ENCODE data around the gene KLC4. TPM values are rescaled to one million over a fixed set of nuclear protein-coding genes. Genes with fewer than 3 reads are reported as not detected.

The KLC4 gene
- total RNA-seq, 1 donor from 2014 or later = 12.6 TPM

DNA sequence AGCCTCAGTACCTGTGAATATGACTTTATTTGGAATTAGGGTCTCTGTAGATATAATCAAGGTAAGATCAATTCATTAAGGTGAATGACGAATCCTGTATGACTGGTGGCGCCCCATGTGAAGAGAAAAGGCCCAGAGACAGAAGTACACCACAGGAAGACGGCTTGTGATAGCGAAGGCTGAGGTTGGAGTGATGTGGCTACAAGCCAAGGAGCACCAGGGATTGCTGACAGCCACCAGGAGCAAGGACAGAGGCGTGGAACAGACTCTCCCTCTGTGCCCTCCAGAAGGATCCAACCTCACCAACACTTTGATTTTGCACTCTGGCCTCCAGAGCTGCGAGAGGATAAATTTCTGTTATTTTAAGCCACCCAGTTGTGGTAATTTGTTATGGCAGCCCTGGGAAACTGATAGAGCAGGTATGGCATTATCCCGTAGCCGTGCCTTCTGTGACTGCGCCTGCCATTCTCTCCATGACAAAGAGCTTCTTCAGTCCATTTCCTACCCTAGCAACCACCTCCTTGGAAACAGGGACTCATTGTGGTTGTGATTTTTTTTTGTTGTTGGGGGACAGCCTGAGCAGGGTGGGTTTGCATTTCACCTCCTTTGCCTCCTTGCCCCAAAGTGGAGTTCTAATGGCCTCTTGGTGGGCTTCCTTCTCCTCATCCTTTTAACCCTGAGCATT, 46.2 kb downstream of the KLC4 start:
- peaks cover 22% of the 10 kb centered on the region for H4K20me1 ChIP-seq (ENCODE audit: low read depth)
- H3K9ac ChIP-seq = no peak overlapping the region
- Mint-ChIP-seq H3K4me1 (peaks cover 31% of the 10 kb centered on the region), H3K27me3 (ENCODE audit: insufficient read depth, low read depth) (peaks cover 1% of the 10 kb centered on the region), H3K4me3 (peak overlapping the region; percentile 34), H3K36me3 (peaks cover 7% of the 10 kb centered on the region), H3K27ac (peak overlapping the region; percentile 94), H3K9me3 (no peaks in the 10 kb centered on the region)
- H3K36me3 ChIP-seq = no peaks in the 10 kb centered on the region
- TF ChIP-seq EZH2phosphoT487 (IDR thresholded peaks at IDR 0.05) = no peak
- TF ChIP-seq, protein P1, sequence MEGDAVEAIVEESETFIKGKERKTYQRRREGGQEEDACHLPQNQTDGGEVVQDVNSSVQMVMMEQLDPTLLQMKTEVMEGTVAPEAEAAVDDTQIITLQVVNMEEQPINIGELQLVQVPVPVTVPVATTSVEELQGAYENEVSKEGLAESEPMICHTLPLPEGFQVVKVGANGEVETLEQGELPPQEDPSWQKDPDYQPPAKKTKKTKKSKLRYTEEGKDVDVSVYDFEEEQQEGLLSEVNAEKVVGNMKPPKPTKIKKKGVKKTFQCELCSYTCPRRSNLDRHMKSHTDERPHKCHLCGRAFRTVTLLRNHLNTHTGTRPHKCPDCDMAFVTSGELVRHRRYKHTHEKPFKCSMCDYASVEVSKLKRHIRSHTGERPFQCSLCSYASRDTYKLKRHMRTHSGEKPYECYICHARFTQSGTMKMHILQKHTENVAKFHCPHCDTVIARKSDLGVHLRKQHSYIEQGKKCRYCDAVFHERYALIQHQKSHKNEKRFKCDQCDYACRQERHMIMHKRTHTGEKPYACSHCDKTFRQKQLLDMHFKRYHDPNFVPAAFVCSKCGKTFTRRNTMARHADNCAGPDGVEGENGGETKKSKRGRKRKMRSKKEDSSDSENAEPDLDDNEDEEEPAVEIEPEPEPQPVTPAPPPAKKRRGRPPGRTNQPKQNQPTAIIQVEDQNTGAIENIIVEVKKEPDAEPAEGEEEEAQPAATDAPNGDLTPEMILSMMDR (IDR thresholded peaks at IDR 0.05) = no peak
- no peak for TF ChIP-seq EZH2 (IDR thresholded peaks at IDR 0.05)
- peak overlapping the region; percentile 24 for H3K27ac ChIP-seq
- no peaks in the 10 kb centered on the region for H3K27me3 ChIP-seq
- H2AFZ ChIP-seq (replicated peaks) = no peak overlapping the region
- no peak overlapping the region for H3K4me2 ChIP-seq
- H3K9me3 ChIP-seq (ENCODE audit: low read depth) = no peaks in the 10 kb centered on the region
- H3K79me2 ChIP-seq (ENCODE audit: low read depth) = peaks cover 87% of the 10 kb centered on the region
- peaks cover 16% of the 10 kb centered on the region for H3K4me1 ChIP-seq
- no peak overlapping the region for H3K4me3 ChIP-seq
- peaks cover 10% of the 10 kb centered on the region for H3F3A ChIP-seq (ENCODE audit: low read depth)
- DNase-seq (ENCODE audit: low spot score) = no peak

DNA sequence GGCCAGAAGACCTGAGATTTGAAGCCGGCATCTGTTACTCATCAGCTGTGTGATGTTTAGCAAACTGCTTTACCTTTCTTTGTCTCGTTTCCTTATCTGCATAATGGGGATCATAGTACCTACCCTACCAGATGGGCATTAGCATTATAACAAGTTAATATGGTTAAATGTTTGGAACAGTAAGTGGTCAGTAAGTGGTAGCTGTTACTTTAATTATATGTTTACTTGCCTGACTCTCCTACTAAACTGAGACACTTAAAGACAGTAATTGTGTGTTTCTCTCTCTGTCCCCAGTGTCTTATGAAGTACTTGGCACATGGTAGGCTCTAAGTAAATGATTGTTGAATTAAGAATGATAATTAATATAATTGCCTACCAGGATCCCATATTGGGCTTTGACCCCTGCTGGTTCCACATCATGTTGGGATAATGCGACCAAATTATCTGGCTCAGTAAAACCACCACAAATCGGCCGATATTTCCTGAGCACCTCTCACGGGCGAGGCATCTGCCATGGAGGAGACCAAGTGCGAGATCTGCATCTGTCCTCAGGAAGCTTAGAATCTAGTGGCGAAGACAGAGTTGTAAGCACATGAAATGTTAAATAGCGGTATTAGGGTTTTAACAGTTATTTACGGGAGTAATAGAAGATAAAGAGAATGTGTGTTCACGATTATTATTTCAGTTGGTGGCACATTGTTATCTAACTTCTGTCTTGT, 48.1 kb downstream of the KLC4 start:
- DNase-seq (ENCODE audit: low spot score) = no peak
- H3K4me1 ChIP-seq = peaks cover 16% of the 10 kb centered on the region
- Mint-ChIP-seq H3K36me3 (peaks cover 7% of the 10 kb centered on the region), H3K27me3 (ENCODE audit: insufficient read depth, low read depth) (no peaks in the 10 kb centered on the region), H3K4me3 (no peak overlapping the region), H3K9me3 (no peaks in the 10 kb centered on the region), H3K27ac (no peak overlapping the region), H3K4me1 (peaks cover 36% of the 10 kb centered on the region)
- no peaks in the 10 kb centered on the region for H3K36me3 ChIP-seq
- H2AFZ ChIP-seq (replicated peaks) = no peak overlapping the region
- peaks cover 87% of the 10 kb centered on the region for H3K79me2 ChIP-seq (ENCODE audit: low read depth)
- H4K20me1 ChIP-seq (ENCODE audit: low read depth) = peaks cover 33% of the 10 kb centered on the region
- no peaks in the 10 kb centered on the region for H3K27me3 ChIP-seq
- no peak overlapping the region for H3K4me2 ChIP-seq
- H3K9me3 ChIP-seq (ENCODE audit: low read depth) = no peaks in the 10 kb centered on the region
- peaks cover 10% of the 10 kb centered on the region for H3F3A ChIP-seq (ENCODE audit: low read depth)
- TF ChIP-seq EZH2 (IDR thresholded peaks at IDR 0.05) (no peak), EZH2phosphoT487 (IDR thresholded peaks at IDR 0.05) (no peak)
- TF ChIP-seq, protein P1 (IDR thresholded peaks at IDR 0.05) = no peak
- no peak overlapping the region for H3K4me3 ChIP-seq
- no peak overlapping the region for H3K9ac ChIP-seq
- H3K27ac ChIP-seq = no peak overlapping the region

- no peaks in the 10 kb centered on the region for H3K27me3 Mint-ChIP-seq (ENCODE audit: insufficient read depth, low read depth)
- Histone ChIP-seq H4K20me1 (ENCODE audit: low read depth) (peaks cover 53% of the 10 kb centered on the region), H3K4me2 (no peak overlapping the region), H3K36me3 (no peaks in the 10 kb centered on the region), H3K4me3 (no peak overlapping the region), H3K9ac (no peak overlapping the region), H3K27ac (no peak overlapping the region), H3K9me3 (ENCODE audit: low read depth) (no peaks in the 10 kb centered on the region), H3K79me2 (ENCODE audit: low read depth) (peaks cover 95% of the 10 kb centered on the region), H3F3A (ENCODE audit: low read depth) (no peaks in the 10 kb centered on the region), H3K27me3 (no peaks in the 10 kb centered on the region), H3K4me1 (peaks cover 12% of the 10 kb centered on the region), H2AFZ (replicated peaks) (no peak overlapping the region)
- no peaks in the 10 kb centered on the region for H3K9me3 Mint-ChIP-seq
- peaks cover 30% of the 10 kb centered on the region for H3K4me1 Mint-ChIP-seq
- no peak for DNase-seq (ENCODE audit: low spot score)
- H3K27ac Mint-ChIP-seq = peak overlapping the region; percentile 74
- TF ChIP-seq EZH2 (IDR thresholded peaks at IDR 0.05) (no peak), EZH2phosphoT487 (IDR thresholded peaks at IDR 0.05) (no peak)
- TF ChIP-seq, protein P1 (IDR thresholded peaks at IDR 0.05) = no peak
- peaks cover 2% of the 10 kb centered on the region for H3K36me3 Mint-ChIP-seq
- H3K4me3 Mint-ChIP-seq = peak overlapping the region; percentile 23
These were observed 54.2 kb downstream of the KLC4 start for GRCh38 chr6:43113431-43114260.

Data from neural progenitor cell (in vitro differentiated cells).